Neural cell (in vitro differentiated cells): ENCODE measurements around the gene GLIS2. TPM values are rescaled to one million over a fixed set of nuclear protein-coding genes. Genes with fewer than 3 reads are reported as not detected.

Experiments
- H2AFZ ChIP-seq: fragments of 200-600, 300-800 bp; sonication (generic), shearing (Covaris generic); 2 replicates; pipeline ENCODE4 v1.6.0; 2014; ENCODE audit warnings: low read depth, mild to moderate bottlenecking, antibody characterized with exemption, low read length, moderate library complexity
- H3F3A ChIP-seq: fragments of 200-600 bp; shearing (Covaris generic); 2 replicates; pipeline ENCODE4 v1.6.1; 2016; ENCODE audit warnings: mild to moderate bottlenecking, moderate library complexity, mixed read lengths, antibody characterized with exemption, low read length; ENCODE audit not compliant: insufficient read depth, poor library complexity, severe bottlenecking
- H3K27ac ChIP-seq: fragments of 200-600, 300-800 bp; sonication (generic), shearing (Covaris generic); 2 replicates; pipeline ENCODE4 v1.5.1; 2014; ENCODE audit warnings: mild to moderate bottlenecking, low read length, moderate library complexity
- H3K27me3 ChIP-seq: fragments of 300-800, 200-600 bp; sonication (generic), shearing (Covaris generic); 2 replicates; pipeline ENCODE4 v1.6.0; 2014; ENCODE audit warnings: mild to moderate bottlenecking, low read depth, low read length, moderate library complexity; ENCODE audit not compliant: insufficient read depth
- H3K36me3 ChIP-seq: fragments of 300-800, 200-600 bp; sonication (generic), shearing (Covaris generic); 2 replicates; pipeline ENCODE4 v1.5.1; 2014; ENCODE audit warnings: mild to moderate bottlenecking, antibody characterized with exemption, low read length, moderate library complexity; ENCODE audit not compliant: insufficient read depth
- H3K4me2 ChIP-seq: fragments of 300-800, 200-600 bp; sonication (generic), shearing (Covaris generic); 2 replicates; pipeline ENCODE4 v1.6.0; 2014; ENCODE audit warnings: mild to moderate bottlenecking, low read length
- H3K4me3 ChIP-seq: fragments of 300-800, 200-600 bp; sonication (generic), shearing (Covaris generic); 2 replicates; pipeline ENCODE4 v1.5.1; 2014; ENCODE audit warnings: mild to moderate bottlenecking, low read length, moderate library complexity
- H3K79me2 ChIP-seq: fragments of 200-600 bp; shearing (Covaris generic); replicated peaks from 2 replicates; pipeline ENCODE4 v1.6.0; 2014; ENCODE audit warnings: mild to moderate bottlenecking, low read length, moderate library complexity; ENCODE audit not compliant: insufficient read depth
- H3K9ac ChIP-seq: fragments of 300-800, 200-600 bp; sonication (generic), shearing (Covaris generic); 2 replicates; pipeline ENCODE4 v1.6.1; 2016; ENCODE audit warnings: mild to moderate bottlenecking, low read length, mixed read lengths
- H3K9me2 ChIP-seq: fragments of 200-600 bp; shearing (Covaris generic); 2 replicates; pipeline ENCODE4 v1.6.1; 2016; ENCODE audit warnings: mild to moderate bottlenecking, low read length, mixed read lengths; ENCODE audit not compliant: insufficient read depth
- H3K9me3 ChIP-seq: fragments of 200-600, 300-800 bp; sonication (generic), shearing (Covaris generic); 2 replicates; pipeline ENCODE4 v1.6.1; 2016; ENCODE audit warnings: mild to moderate bottlenecking, mixed run types, low read length, moderate library complexity, mixed read lengths
- H4K20me1 ChIP-seq: fragments of 200-600 bp; shearing (Covaris generic); 2 replicates; pipeline ENCODE4 v1.6.1; 2016; ENCODE audit warnings: mild to moderate bottlenecking, mixed run types; ENCODE audit not compliant: insufficient read depth
- EP300 ChIP-seq: fragments of 450-650 bp; conservative IDR thresholded peaks from 2 replicates; pipeline ENCODE4 v1.6.1; 2014; ENCODE audit warnings: antibody characterized with exemption, mild to moderate bottlenecking, moderate library complexity; ENCODE audit not compliant: poor library complexity, severe bottlenecking
- EZH2 ChIP-seq: fragments of 200-600, 300-800 bp; shearing (Covaris generic), sonication (generic); IDR thresholded peaks from 2 replicates; pipeline ENCODE4 v1.6.1; 2014; ENCODE audit warnings: antibody characterized with exemption, low read length, borderline replicate concordance, mild to moderate bottlenecking; ENCODE audit not compliant: insufficient read depth, poor library complexity, severe bottlenecking
- MXI1 ChIP-seq: fragments of 450-650 bp; conservative IDR thresholded peaks from 2 replicates; pipeline ENCODE4 v1.6.1; 2014; ENCODE audit warnings: antibody characterized with exemption, mild to moderate bottlenecking; ENCODE audit not compliant: poor library complexity, severe bottlenecking
- POLR2AphosphoS5 ChIP-seq: IDR thresholded peaks from 2 replicates; pipeline ENCODE4 v1.6.1; 2012
- RAD21 ChIP-seq: fragments of 450-650 bp; conservative IDR thresholded peaks from 2 replicates; pipeline ENCODE4 v1.6.1; 2014; ENCODE audit warnings: antibody characterized with exemption, mild to moderate bottlenecking, moderate library complexity
- SMC3 ChIP-seq: fragments of 450-650 bp; conservative IDR thresholded peaks from 2 replicates; pipeline ENCODE4 v1.6.1; 2014; ENCODE audit warnings: antibody characterized with exemption, mild to moderate bottlenecking, moderate library complexity; ENCODE audit not compliant: poor library complexity
- TAF1 ChIP-seq: IDR thresholded peaks from 2 replicates; pipeline ENCODE4 v1.6.1; 2012; ENCODE audit warnings: low read depth
- polyA plus RNA-seq: library from polyadenylated mRNA; depleted of rRNA; stranded (reverse); fragments of >200 nt; gene quantifications from 2 replicates; pipeline ENCODE4 v1.2.3, GENCODE V29; 2014
- TF ChIP-seq, protein P1 (sequence below): IDR thresholded peaks from 2 replicates; pipeline ENCODE4 v1.6.1; 2012; ENCODE audit warnings: borderline replicate concordance
- TF ChIP-seq, protein P2 (sequence below): fragments of 450-650 bp; IDR thresholded peaks from 2 replicates; pipeline ENCODE4 v1.5.1; 2014; ENCODE audit warnings: antibody characterized with exemption, mild to moderate bottlenecking, moderate library complexity; ENCODE audit not compliant: poor library complexity, severe bottlenecking

GLIS2 gene
- polyA plus RNA-seq, 1 donor from 2014 or later: 2.6 TPM

DNA sequence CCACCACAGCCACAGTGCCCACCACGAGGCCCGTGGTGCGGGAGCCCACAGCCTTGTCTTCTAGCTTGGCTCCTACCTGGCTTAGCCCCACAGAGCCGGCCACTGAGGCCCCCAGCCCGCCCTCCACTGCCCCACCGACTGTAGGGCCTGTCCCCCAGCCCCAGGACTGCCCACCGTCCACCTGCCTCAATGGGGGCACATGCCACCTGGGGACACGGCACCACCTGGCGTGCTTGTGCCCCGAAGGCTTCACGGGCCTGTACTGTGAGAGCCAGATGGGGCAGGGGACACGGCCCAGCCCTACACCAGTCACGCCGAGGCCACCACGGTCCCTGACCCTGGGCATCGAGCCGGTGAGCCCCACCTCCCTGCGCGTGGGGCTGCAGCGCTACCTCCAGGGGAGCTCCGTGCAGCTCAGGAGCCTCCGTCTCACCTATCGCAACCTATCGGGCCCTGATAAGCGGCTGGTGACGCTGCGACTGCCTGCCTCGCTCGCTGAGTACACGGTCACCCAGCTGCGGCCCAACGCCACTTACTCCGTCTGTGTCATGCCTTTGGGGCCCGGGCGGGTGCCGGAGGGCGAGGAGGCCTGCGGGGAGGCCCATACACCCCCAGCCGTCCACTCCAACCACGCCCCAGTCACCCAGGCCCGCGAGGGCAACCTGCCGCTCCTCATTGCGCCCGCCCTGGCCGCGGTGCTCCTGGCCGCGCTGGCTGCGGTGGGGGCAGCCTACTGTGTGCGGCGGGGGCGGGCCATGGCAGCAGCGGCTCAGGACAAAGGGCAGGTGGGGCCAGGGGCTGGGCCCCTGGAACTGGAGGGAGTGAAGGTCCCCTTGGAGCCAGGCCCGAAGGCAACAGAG is 66.3 kb downstream of the GLIS2 start:
- H3K27me3 ChIP-seq: no peaks in the 10 kb centered on the region
- no peaks in the 10 kb centered on the region for H3K9me3 ChIP-seq
- H3K9me2 ChIP-seq: no peaks in the 10 kb centered on the region
- H3K4me2 ChIP-seq: no peak overlapping the region
- no peak overlapping the region for H3K4me3 ChIP-seq
- H3K79me2 ChIP-seq: no peaks in the 10 kb centered on the region
- no peak overlapping the region for H2AFZ ChIP-seq
- H3K27ac ChIP-seq: no peak overlapping the region
- H3K9ac ChIP-seq: no peak overlapping the region
- TF ChIP-seq RAD21 (no peak), EP300 (no peak), MXI1 (no peak), SMC3 (no peak), POLR2AphosphoS5 (no peak), TAF1 (no peak), EZH2 (no peak)
- TF ChIP-seq, protein P1, sequence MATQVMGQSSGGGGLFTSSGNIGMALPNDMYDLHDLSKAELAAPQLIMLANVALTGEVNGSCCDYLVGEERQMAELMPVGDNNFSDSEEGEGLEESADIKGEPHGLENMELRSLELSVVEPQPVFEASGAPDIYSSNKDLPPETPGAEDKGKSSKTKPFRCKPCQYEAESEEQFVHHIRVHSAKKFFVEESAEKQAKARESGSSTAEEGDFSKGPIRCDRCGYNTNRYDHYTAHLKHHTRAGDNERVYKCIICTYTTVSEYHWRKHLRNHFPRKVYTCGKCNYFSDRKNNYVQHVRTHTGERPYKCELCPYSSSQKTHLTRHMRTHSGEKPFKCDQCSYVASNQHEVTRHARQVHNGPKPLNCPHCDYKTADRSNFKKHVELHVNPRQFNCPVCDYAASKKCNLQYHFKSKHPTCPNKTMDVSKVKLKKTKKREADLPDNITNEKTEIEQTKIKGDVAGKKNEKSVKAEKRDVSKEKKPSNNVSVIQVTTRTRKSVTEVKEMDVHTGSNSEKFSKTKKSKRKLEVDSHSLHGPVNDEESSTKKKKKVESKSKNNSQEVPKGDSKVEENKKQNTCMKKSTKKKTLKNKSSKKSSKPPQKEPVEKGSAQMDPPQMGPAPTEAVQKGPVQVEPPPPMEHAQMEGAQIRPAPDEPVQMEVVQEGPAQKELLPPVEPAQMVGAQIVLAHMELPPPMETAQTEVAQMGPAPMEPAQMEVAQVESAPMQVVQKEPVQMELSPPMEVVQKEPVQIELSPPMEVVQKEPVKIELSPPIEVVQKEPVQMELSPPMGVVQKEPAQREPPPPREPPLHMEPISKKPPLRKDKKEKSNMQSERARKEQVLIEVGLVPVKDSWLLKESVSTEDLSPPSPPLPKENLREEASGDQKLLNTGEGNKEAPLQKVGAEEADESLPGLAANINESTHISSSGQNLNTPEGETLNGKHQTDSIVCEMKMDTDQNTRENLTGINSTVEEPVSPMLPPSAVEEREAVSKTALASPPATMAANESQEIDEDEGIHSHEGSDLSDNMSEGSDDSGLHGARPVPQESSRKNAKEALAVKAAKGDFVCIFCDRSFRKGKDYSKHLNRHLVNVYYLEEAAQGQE: no peak
- TF ChIP-seq, protein P2, sequence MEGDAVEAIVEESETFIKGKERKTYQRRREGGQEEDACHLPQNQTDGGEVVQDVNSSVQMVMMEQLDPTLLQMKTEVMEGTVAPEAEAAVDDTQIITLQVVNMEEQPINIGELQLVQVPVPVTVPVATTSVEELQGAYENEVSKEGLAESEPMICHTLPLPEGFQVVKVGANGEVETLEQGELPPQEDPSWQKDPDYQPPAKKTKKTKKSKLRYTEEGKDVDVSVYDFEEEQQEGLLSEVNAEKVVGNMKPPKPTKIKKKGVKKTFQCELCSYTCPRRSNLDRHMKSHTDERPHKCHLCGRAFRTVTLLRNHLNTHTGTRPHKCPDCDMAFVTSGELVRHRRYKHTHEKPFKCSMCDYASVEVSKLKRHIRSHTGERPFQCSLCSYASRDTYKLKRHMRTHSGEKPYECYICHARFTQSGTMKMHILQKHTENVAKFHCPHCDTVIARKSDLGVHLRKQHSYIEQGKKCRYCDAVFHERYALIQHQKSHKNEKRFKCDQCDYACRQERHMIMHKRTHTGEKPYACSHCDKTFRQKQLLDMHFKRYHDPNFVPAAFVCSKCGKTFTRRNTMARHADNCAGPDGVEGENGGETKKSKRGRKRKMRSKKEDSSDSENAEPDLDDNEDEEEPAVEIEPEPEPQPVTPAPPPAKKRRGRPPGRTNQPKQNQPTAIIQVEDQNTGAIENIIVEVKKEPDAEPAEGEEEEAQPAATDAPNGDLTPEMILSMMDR: no peak
- H3F3A ChIP-seq: no peaks in the 10 kb centered on the region
- no peaks in the 10 kb centered on the region for H3K36me3 ChIP-seq
- H4K20me1 ChIP-seq: no peaks in the 10 kb centered on the region

DNA sequence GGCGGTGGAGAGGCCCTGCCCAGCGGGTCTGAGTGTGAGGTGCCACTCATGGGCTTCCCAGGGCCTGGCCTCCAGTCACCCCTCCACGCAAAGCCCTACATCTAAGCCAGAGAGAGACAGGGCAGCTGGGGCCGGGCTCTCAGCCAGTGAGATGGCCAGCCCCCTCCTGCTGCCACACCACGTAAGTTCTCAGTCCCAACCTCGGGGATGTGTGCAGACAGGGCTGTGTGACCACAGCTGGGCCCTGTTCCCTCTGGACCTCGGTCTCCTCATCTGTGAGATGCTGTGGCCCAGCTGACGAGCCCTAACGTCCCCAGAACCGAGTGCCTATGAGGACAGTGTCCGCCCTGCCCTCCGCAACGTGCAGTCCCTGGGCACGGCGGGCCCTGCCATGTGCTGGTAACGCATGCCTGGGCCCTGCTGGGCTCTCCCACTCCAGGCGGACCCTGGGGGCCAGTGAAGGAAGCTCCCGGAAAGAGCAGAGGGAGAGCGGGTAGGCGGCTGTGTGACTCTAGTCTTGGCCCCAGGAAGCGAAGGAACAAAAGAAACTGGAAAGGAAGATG is 67.0 kb downstream of the GLIS2 start:
- no peaks in the 10 kb centered on the region for H3K27me3 ChIP-seq
- H3K27ac ChIP-seq: no peak overlapping the region
- TF ChIP-seq, protein P1: no peak
- TF ChIP-seq RAD21 (no peak), POLR2AphosphoS5 (no peak), MXI1 (no peak), TAF1 (no peak), EP300 (no peak), EZH2 (no peak), SMC3 (no peak)
- TF ChIP-seq, protein P2: no peak
- no peak overlapping the region for H3K9ac ChIP-seq
- H2AFZ ChIP-seq: no peak overlapping the region
- no peak overlapping the region for H3K4me2 ChIP-seq
- H3K9me2 ChIP-seq: no peaks in the 10 kb centered on the region
- H3K4me3 ChIP-seq: no peak overlapping the region
- no peaks in the 10 kb centered on the region for H3K9me3 ChIP-seq
- no peaks in the 10 kb centered on the region for H3K36me3 ChIP-seq
- H4K20me1 ChIP-seq: no peaks in the 10 kb centered on the region
- no peaks in the 10 kb centered on the region for H3F3A ChIP-seq
- H3K79me2 ChIP-seq: no peaks in the 10 kb centered on the region
